Astrocyte (in vitro differentiated cells and primary cell): ENCODE data around the gene SLC19A1. TPM values are rescaled to one million over a fixed set of nuclear protein-coding genes. Genes with fewer than 3 reads are reported as not detected.

Experiments used
- DNase-seq: peaks from one replicate; pipeline ENCODE4 v3.0.0-alpha.2; 2010; ENCODE audit warnings: low read depth
- FAIRE-seq: peaks from 2 replicates; lab custom pipeline; 2011; peaks lifted over from hg19 to GRCh38; lab: Jason Lieb, UNC
- H2AFZ ChIP-seq: 2 replicates; pipeline ENCODE4 v1.6.0; 2012; ENCODE audit warnings: low read depth, low read length, inconsistent platforms
- H3K27ac ChIP-seq: 2 replicates; pipeline ENCODE4 v1.5.1; 2011; ENCODE audit warnings: low read depth, low read length, inconsistent platforms
- H3K27me3 ChIP-seq: 2 replicates; pipeline ENCODE4 v1.6.0; 2011; ENCODE audit warnings: low read length, inconsistent platforms; ENCODE audit not compliant: insufficient read depth
- H3K36me3 ChIP-seq: 2 replicates; pipeline ENCODE4 v1.5.1; 2011; ENCODE audit warnings: low read length, inconsistent platforms; ENCODE audit not compliant: insufficient read depth
- H3K4me1 ChIP-seq: 2 replicates; pipeline ENCODE4 v1.5.1; 2011; ENCODE audit warnings: low read length, inconsistent platforms; ENCODE audit not compliant: insufficient read depth
- H3K4me2 ChIP-seq: 2 replicates; pipeline ENCODE4 v1.6.0; 2012; ENCODE audit warnings: low read length, inconsistent platforms
- H3K4me3 ChIP-seq: 2 replicates; pipeline ENCODE4 v1.5.1; 2011; ENCODE audit warnings: low read depth, mild to moderate bottlenecking, low read length, inconsistent platforms; ENCODE audit not compliant: insufficient read depth
- H3K79me2 ChIP-seq: 2 replicates; pipeline ENCODE4 v1.6.0; 2012; ENCODE audit warnings: mild to moderate bottlenecking, low read length, inconsistent platforms; ENCODE audit not compliant: insufficient read depth
- H3K9ac ChIP-seq: 2 replicates; pipeline ENCODE4 v1.6.0; 2012; ENCODE audit warnings: mild to moderate bottlenecking, low read length, inconsistent platforms
- H3K9me3 ChIP-seq: 2 replicates; pipeline ENCODE4 v1.5.1; 2012; ENCODE audit warnings: low read depth, mild to moderate bottlenecking, low read length, inconsistent platforms; ENCODE audit not compliant: insufficient read depth
- H4K20me1 ChIP-seq: 2 replicates; pipeline ENCODE4 v1.6.0; 2012; ENCODE audit warnings: low read length, inconsistent platforms; ENCODE audit not compliant: insufficient read depth
- H3K27ac Mint-ChIP-seq: one replicate; pipeline ENCODE4 v1.8.0; 2021; ENCODE audit warnings: mild to moderate bottlenecking, mixed read lengths; ENCODE audit not compliant: unreplicated experiment
- H3K27me3 Mint-ChIP-seq: one replicate; pipeline ENCODE4 v1.8.0; 2021; ENCODE audit warnings: low read depth, mixed read lengths; ENCODE audit not compliant: unreplicated experiment
- H3K36me3 Mint-ChIP-seq: one replicate; pipeline ENCODE4 v1.8.0; 2021; ENCODE audit warnings: low read depth, mixed read lengths; ENCODE audit not compliant: unreplicated experiment
- H3K4me1 Mint-ChIP-seq: one replicate; pipeline ENCODE4 v1.8.0; 2021; ENCODE audit warnings: low read depth, mixed read lengths; ENCODE audit not compliant: unreplicated experiment
- H3K4me3 Mint-ChIP-seq: one replicate; pipeline ENCODE4 v1.8.0; 2021; ENCODE audit warnings: mild to moderate bottlenecking, moderate library complexity, mixed read lengths; ENCODE audit not compliant: unreplicated experiment
- H3K9me3 Mint-ChIP-seq: one replicate; pipeline ENCODE4 v1.8.0; 2021; ENCODE audit warnings: mild to moderate bottlenecking, mixed read lengths; ENCODE audit not compliant: unreplicated experiment
- EZH2 ChIP-seq: IDR thresholded peaks from 2 replicates; pipeline ENCODE4 v1.6.1; 2012; ENCODE audit warnings: mild to moderate bottlenecking, low read length, inconsistent platforms; ENCODE audit not compliant: insufficient read depth
- total RNA-seq: library from RNA; stranded (reverse); gene quantifications from 2 replicates; pipeline ENCODE4 v1.2.1, GENCODE V29; 2021
- TF ChIP-seq, protein P1 (sequence below): IDR thresholded peaks from 2 replicates; pipeline ENCODE4 v1.5.1; 2011; ENCODE audit warnings: low read depth, mild to moderate bottlenecking, inconsistent platforms, low read length, moderate library complexity; ENCODE audit not compliant: insufficient read depth

The SLC19A1 gene
- total RNA-seq, 1 donor from 2014 or later: 11.7 TPM

GRCh38 chr21:45485686-45486442 is 56.4 kb downstream of the SLC19A1 start:
- H3K4me3 Mint-ChIP-seq: no peak overlapping the region
- H2AFZ ChIP-seq: no peak overlapping the region
- no peaks in the 10 kb centered on the region for H4K20me1 ChIP-seq
- H3K36me3 Mint-ChIP-seq: peaks cover 3% of the 10 kb centered on the region
- FAIRE-seq: no peak
- H3K4me3 ChIP-seq: no peak overlapping the region
- no peaks in the 10 kb centered on the region for H3K4me1 ChIP-seq
- DNase-seq: no peak
- H3K9me3 Mint-ChIP-seq: no peaks in the 10 kb centered on the region
- H3K27ac Mint-ChIP-seq: peak overlapping the region; percentile 66
- H3K36me3 ChIP-seq: no peaks in the 10 kb centered on the region
- H3K9ac ChIP-seq: no peak overlapping the region
- TF ChIP-seq, protein P1, sequence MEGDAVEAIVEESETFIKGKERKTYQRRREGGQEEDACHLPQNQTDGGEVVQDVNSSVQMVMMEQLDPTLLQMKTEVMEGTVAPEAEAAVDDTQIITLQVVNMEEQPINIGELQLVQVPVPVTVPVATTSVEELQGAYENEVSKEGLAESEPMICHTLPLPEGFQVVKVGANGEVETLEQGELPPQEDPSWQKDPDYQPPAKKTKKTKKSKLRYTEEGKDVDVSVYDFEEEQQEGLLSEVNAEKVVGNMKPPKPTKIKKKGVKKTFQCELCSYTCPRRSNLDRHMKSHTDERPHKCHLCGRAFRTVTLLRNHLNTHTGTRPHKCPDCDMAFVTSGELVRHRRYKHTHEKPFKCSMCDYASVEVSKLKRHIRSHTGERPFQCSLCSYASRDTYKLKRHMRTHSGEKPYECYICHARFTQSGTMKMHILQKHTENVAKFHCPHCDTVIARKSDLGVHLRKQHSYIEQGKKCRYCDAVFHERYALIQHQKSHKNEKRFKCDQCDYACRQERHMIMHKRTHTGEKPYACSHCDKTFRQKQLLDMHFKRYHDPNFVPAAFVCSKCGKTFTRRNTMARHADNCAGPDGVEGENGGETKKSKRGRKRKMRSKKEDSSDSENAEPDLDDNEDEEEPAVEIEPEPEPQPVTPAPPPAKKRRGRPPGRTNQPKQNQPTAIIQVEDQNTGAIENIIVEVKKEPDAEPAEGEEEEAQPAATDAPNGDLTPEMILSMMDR: no peak
- no peak for TF ChIP-seq EZH2
- no peak overlapping the region for H3K27ac ChIP-seq
- H3K4me1 Mint-ChIP-seq: peaks cover 3% of the 10 kb centered on the region
- no peaks in the 10 kb centered on the region for H3K9me3 ChIP-seq
- no peaks in the 10 kb centered on the region for H3K27me3 Mint-ChIP-seq
- H3K4me2 ChIP-seq: no peak overlapping the region
- no peaks in the 10 kb centered on the region for H3K27me3 ChIP-seq
- H3K79me2 ChIP-seq: no peaks in the 10 kb centered on the region

DNA sequence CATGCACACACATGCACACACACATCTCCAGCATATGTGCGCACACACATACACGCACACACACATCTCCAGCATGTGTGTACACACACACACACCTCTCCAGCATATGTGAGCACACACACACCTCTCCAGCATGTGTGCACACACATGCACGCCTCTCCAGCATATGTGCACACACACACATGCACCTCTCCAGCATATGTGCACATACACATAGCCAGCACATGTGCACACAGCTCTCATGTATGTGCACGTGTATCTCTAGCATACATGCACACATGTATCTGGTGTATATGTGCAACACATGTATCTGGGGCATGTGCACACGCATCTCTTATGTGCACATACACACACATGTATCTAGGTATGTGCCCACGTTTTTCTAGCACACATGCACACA is 57.9 kb downstream of the SLC19A1 start:
- no peaks in the 10 kb centered on the region for H3K27me3 ChIP-seq
- Mint-ChIP-seq H3K27me3 (no peaks in the 10 kb centered on the region), H3K36me3 (peaks cover 6% of the 10 kb centered on the region), H3K27ac (no peak overlapping the region), H3K4me1 (peaks cover 3% of the 10 kb centered on the region), H3K9me3 (no peaks in the 10 kb centered on the region), H3K4me3 (no peak overlapping the region)
- H3K36me3 ChIP-seq: peaks cover 1% of the 10 kb centered on the region
- TF ChIP-seq, protein P1: no peak
- H3K9ac ChIP-seq: no peak overlapping the region
- FAIRE-seq: no peak
- no peaks in the 10 kb centered on the region for H3K4me1 ChIP-seq
- H3K79me2 ChIP-seq: no peaks in the 10 kb centered on the region
- no peak overlapping the region for H2AFZ ChIP-seq
- H3K4me3 ChIP-seq: no peak overlapping the region
- DNase-seq: no peak
- no peak overlapping the region for H3K27ac ChIP-seq
- H3K9me3 ChIP-seq: peaks cover under 1% of the 10 kb centered on the region
- H4K20me1 ChIP-seq: peaks cover 2% of the 10 kb centered on the region
- no peak overlapping the region for H3K4me2 ChIP-seq
